HepG2 (cell line): ENCODE results near the gene UPF3A. TPM values are rescaled to one million over a fixed set of nuclear protein-coding genes. Genes with fewer than 3 reads are reported as not detected.

Experiments
- ATAC-seq: fragments of 200-7000 bp; cut with Tn5 transposase; 3 replicates; pipeline ENCODE4 v1.9.1; 2020; ENCODE audit warnings: mild to moderate bottlenecking, moderate library complexity
- BruUV-seq: library from RNA; stranded (reverse); fragments of 400-500 nt; replicated peaks from 2 replicates; lab custom pipeline; 2021; lab: Mats Ljungman, UMichigan
- CTCF ChIA-PET: fragments of 300-600 bp; formaldehyde crosslinking; extraction: SDS; loops from one replicate; lab custom pipeline; 2021; ENCODE audit warnings: low total read pairs, inconsistent platforms, low intra/inter-chr PET ratio; lab: Yijun Ruan, JAX
- POLR2A ChIA-PET: fragments of 350-600 bp; sonication (Branson Sonifier 250); formaldehyde crosslinking; loops from one replicate; lab custom pipeline; 2020; ENCODE audit warnings: antibody characterized with exemption, inconsistent platforms; lab: Yijun Ruan, JAX
- DNase-seq: peaks from one replicate; pipeline ENCODE4 v3.0.0-alpha.2; 2015; ENCODE audit warnings: low spot score
- FAIRE-seq: peaks from 3 replicates; lab custom pipeline; 2011; peaks lifted over from hg19 to GRCh38; lab: Jason Lieb, UNC
- H2AFZ ChIP-seq: one replicate; pipeline ENCODE4 v1.6.1; 2011; ENCODE audit warnings: low read length, inconsistent platforms
- H3K27ac ChIP-seq: fragments of 300-600 bp; 3 replicates; pipeline ENCODE4 v1.8.0; 2011; ENCODE audit warnings: mixed run types, mild to moderate bottlenecking, mixed read lengths, low read length, inconsistent platforms; ENCODE audit not compliant: insufficient read depth; ENCODE audit errors: extremely low read length
- H3K27me3 ChIP-seq, 2 experiments: fragments of 200-600 bp in 1 of 2; 2 replicates in 1 of 2; 3 replicates in 1 of 2; pipeline versions ENCODE4 v1.6.0 to v1.8.0; 2011; ENCODE audit warnings: low read length in 2 of 2, mild to moderate bottlenecking in 2 of 2, moderate library complexity in 2 of 2, inconsistent platforms in 1 of 2; ENCODE audit not compliant: insufficient read depth in 2 of 2, control insufficient read depth in 1 of 2
- H3K36me3 ChIP-seq, 2 experiments: fragments of 200-600 bp in 1 of 2; replicated peaks in 1 of 2; 2 replicates in 1 of 2; 3 replicates in 1 of 2; pipeline versions ENCODE4 v1.5.1 to v1.8.0; 2011; ENCODE audit warnings: low read length in 2 of 2, inconsistent platforms in 1 of 2; ENCODE audit not compliant: insufficient read depth in 2 of 2, control insufficient read depth in 1 of 2
- H3K4me1 ChIP-seq: 2 replicates; pipeline ENCODE4 v1.5.1; 2012; ENCODE audit warnings: low read length, inconsistent platforms; ENCODE audit not compliant: insufficient read depth
- H3K4me2 ChIP-seq: 2 replicates; pipeline ENCODE4 v1.6.0; 2011; ENCODE audit warnings: low read depth, low read length, inconsistent platforms
- H3K4me3 ChIP-seq, 3 experiments: fragments of 200-600 bp in 1 of 3; sonication (generic), shearing (Covaris generic) in 1 of 3; replicated peaks in 1 of 3; 2 replicates each; pipeline ENCODE4 v1.5.1; 2011 to 2016; ENCODE audit warnings: low read length in 3 of 3, inconsistent platforms in 2 of 3, low read depth in 2 of 3, mild to moderate bottlenecking in 2 of 3, control low read depth in 1 of 3, mixed read lengths in 1 of 3; ENCODE audit not compliant: insufficient read depth in 1 of 3
- H3K79me2 ChIP-seq: one replicate; pipeline ENCODE4 v1.6.1; 2011; ENCODE audit warnings: low read length, inconsistent platforms; ENCODE audit not compliant: insufficient read depth
- H3K9ac ChIP-seq: 2 replicates; pipeline ENCODE4 v1.6.0; 2011; ENCODE audit warnings: mild to moderate bottlenecking, low read depth, low read length, inconsistent platforms; ENCODE audit not compliant: insufficient read depth
- H3K9me3 ChIP-seq: 2 replicates; pipeline ENCODE4 v1.5.1; 2012; ENCODE audit warnings: mild to moderate bottlenecking, low read length
- H4K20me1 ChIP-seq: 2 replicates; pipeline ENCODE4 v1.6.0; 2011; ENCODE audit warnings: inconsistent platforms, mild to moderate bottlenecking, low read length, moderate library complexity; ENCODE audit not compliant: insufficient read depth
- CEBPG ChIP-seq: IDR thresholded peaks from 2 replicates; pipeline ENCODE4 v1.6.1; 2016
- GABPA ChIP-seq, 2 experiments: IDR thresholded peaks; 2 replicates each; pipeline ENCODE4 v1.6.1; 2011 to 2016; ENCODE audit warnings: low read depth in 2 of 2, low read length in 1 of 2, missing biosample characterization in 1 of 2, missing genetic modification characterization in 1 of 2
- RBM39 ChIP-seq: fragments of 200-400 bp; formaldehyde crosslinking; IDR thresholded peaks from one replicate; pipeline ENCODE4 v1.6.1; 2018; ENCODE audit warnings: antibody characterized with exemption, mild to moderate bottlenecking, low read depth, low read length; ENCODE audit not compliant: poor library complexity, severe bottlenecking
- SP140L ChIP-seq: sonication (generic); formaldehyde crosslinking; IDR thresholded peaks from 2 replicates; pipeline ENCODE4 v1.4.0; 2020; ENCODE audit warnings: missing genetic modification reagents, borderline replicate concordance
- SRSF4 ChIP-seq: fragments of 200-400 bp; formaldehyde crosslinking; IDR thresholded peaks from one replicate; pipeline ENCODE4 v1.6.1; 2018; ENCODE audit warnings: mild to moderate bottlenecking, low read depth, low read length, moderate library complexity; ENCODE audit not compliant: poor library complexity, severe bottlenecking
- TEAD3 ChIP-seq: optimal IDR thresholded peaks from 2 replicates; pipeline ENCODE3; 2016; ENCODE audit warnings: borderline replicate concordance
- ZBTB8A ChIP-seq: sonication (generic); formaldehyde crosslinking; IDR thresholded peaks from 2 replicates; pipeline ENCODE4 v1.4.0; 2020; ENCODE audit warnings: mild to moderate bottlenecking, low read depth, missing genetic modification reagents, borderline replicate concordance
- ZKSCAN1 ChIP-seq: fragments of 150-350 bp; IDR thresholded peaks from 2 replicates; pipeline ENCODE4 v1.6.1; 2014; ENCODE audit warnings: low read length
- ZKSCAN5 ChIP-seq: sonication (generic); formaldehyde crosslinking; IDR thresholded peaks from 2 replicates; pipeline ENCODE4 v1.5.1; 2020; ENCODE audit warnings: mild to moderate bottlenecking, missing genetic modification reagents
- ZNF101 ChIP-seq: sonication (generic); formaldehyde crosslinking; IDR thresholded peaks from 2 replicates; pipeline ENCODE4 v1.4.0; 2020; ENCODE audit warnings: mild to moderate bottlenecking, low read depth, missing genetic modification reagents, borderline replicate concordance
- ZNF260 ChIP-seq: sonication (generic); formaldehyde crosslinking; IDR thresholded peaks from 2 replicates; pipeline ENCODE4 v1.4.0; 2020; ENCODE audit warnings: missing genetic modification reagents, low read depth, mild to moderate bottlenecking, borderline replicate concordance
- ZNF432 ChIP-seq: sonication (generic); formaldehyde crosslinking; IDR thresholded peaks from 2 replicates; pipeline ENCODE4 v1.5.0; 2020; ENCODE audit warnings: missing genetic modification reagents, mild to moderate bottlenecking, borderline replicate concordance
- ZNF44 ChIP-seq: sonication (generic); formaldehyde crosslinking; IDR thresholded peaks from 2 replicates; pipeline ENCODE4 v1.5.1; 2020; ENCODE audit warnings: mild to moderate bottlenecking, missing genetic modification reagents
- ZNF530 ChIP-seq: sonication (generic); formaldehyde crosslinking; IDR thresholded peaks from 2 replicates; pipeline ENCODE4 v1.5.0; 2020; ENCODE audit warnings: low read depth, mild to moderate bottlenecking, missing genetic modification reagents
- WGBS: methylation state at CpG from one replicate; pipeline ENCODE4 v1.1.6; 2017; ENCODE audit warnings: low lambda C conversion rate; 5-methylcytosine and 5-hydroxymethylcytosine counted together
- in situ Hi-C: cut with HindIII; loops from 2 replicates; pipeline ENCODE4 v1.10.0; 2017; ENCODE audit warnings: low pct_unique_long_range_greater_than_20kb; ENCODE audit not compliant: extremely low pct_ligation_motif_present
- intact Hi-C: fragments of 100-400 bp; cut with micrococcal nuclease; formaldehyde crosslinking; loops from one replicate; pipeline ENCODE4 v1.10.0; 2022; ENCODE audit not compliant: unreplicated experiment
- polyA plus RNA-seq, 8 experiments: library from polyadenylated mRNA; depleted of rRNA in 3 of 8; stranded (reverse) in 7 of 8; unstranded in 1 of 8; fragments of >200 nt; fragmentation: Illumina TruSeq in 4 of 8; extraction: Trizol in 4 of 8; gene quantifications; 2 replicates each; pipeline versions ENCODE4 v1.2.1 to v1.2.3, GENCODE V29; 2011 to 2016; ENCODE audit warnings: low read depth in 4 of 8, missing spikeins in 1 of 8, mixed read lengths in 1 of 8; ENCODE audit not compliant: insufficient read depth in 1 of 8
- total RNA-seq, 5 experiments: library from RNA; depleted of rRNA; stranded (reverse); fragments of >200 nt; fragmentation: Illumina TruSeq; extraction: Trizol; gene quantifications; 2 replicates each; pipeline ENCODE4 v1.2.3, GENCODE V29; 2016; ENCODE audit warnings: low read depth in 1 of 5
- TF ChIP-seq, protein P1 (sequence below): sonication (generic); formaldehyde crosslinking; IDR thresholded peaks from 2 replicates; pipeline ENCODE4 v1.5.0; 2020; ENCODE audit warnings: mild to moderate bottlenecking, missing genetic modification reagents, moderate library complexity
- TF ChIP-seq, protein P2 (sequence below): sonication (generic); IDR thresholded peaks from 2 replicates; pipeline ENCODE4 v1.6.1; 2016; ENCODE audit warnings: low read depth, borderline replicate concordance

UPF3A gene
- total and polyA plus RNA-seq, 2 of the 13 experiments (the other 11 are each of a cell fraction or from before 2014, with no cell fraction given): 60.2 to 63.8 TPM

DNA sequence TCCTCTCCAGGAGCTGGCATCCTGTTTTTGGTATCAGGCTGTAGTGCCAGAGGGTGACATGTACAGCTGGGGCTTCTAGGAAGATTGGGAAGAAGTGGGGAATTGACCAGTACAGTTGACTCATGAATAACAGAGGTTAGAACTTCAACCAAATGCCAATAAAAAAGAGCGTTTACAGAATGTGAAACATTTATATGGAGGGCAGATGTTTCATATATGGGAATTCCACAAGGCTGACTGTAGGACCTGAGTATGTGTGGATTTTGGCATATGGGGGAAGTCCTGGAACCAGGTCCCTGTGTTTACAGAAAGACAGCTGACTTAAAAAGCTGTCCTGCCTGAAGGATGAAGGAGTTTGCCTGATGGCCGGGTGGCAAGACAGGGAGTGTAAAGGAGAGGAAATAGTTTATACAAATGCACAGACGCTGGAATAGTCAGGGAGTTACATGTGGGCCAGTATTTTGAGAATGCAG, 38.1 kb downstream of the UPF3A start:
- intact Hi-C loops (no loop called here), in situ Hi-C loops (no loop called here)
- FAIRE-seq: no peak
- Histone ChIP-seq H3K27me3 (no peaks in the 10 kb centered on the region), H3K4me2 (no peak overlapping the region), H3K36me3 (peaks cover 10 to 32% of the 10 kb centered on the region in 2 experiments), H2AFZ (no peak overlapping the region), H3K27ac (no peak overlapping the region), H4K20me1 (no peaks in the 10 kb centered on the region), H3K4me1 (peaks cover 52% of the 10 kb centered on the region), H3K9me3 (no peaks in the 10 kb centered on the region), H3K9ac (no peak overlapping the region), H3K4me3 (no peak overlapping the region), H3K79me2 (peaks cover 54% of the 10 kb centered on the region)
- CTCF ChIA-PET: no interaction called here
- TF ChIP-seq ZNF530 (CRISPR knock-in tag): no peak
- no peak for TF ChIP-seq ZKSCAN1
- TF ChIP-seq ZKSCAN5 (CRISPR knock-in tag): no peak
- TF ChIP-seq SRSF4: no peak
- WGBS: 97% methylated on average over 3 of the region's 3 CpGs
- POLR2A ChIA-PET: interaction anchor here (1.2 kb wide), 1 partner anchor 38 kb away, joined by 3 read pairs; the partner anchor contains the start of gene UPF3A
- no peak for DNase-seq
- no TSS peak for BruUV-seq
- no peak for ATAC-seq

DNA sequence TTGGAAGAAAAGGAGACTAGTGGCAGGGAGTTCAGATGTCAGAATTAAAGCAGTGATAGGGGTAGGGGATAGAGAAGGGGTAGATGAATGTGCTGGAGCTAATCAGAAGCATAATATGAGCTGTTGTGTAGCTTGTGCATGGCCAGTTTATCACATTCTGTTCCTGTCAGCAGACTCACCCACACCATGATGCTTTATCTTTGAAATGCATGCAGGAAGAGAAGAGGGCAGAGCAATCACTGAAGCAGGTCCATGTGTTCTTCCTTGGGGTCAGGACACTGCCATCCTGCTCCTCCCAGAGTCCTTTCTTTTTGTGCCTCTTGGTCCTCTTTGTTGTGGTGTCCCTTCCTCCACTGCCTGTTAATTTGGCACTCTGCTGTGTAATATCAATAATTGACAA, 38.7 kb downstream of the UPF3A start:
- Histone ChIP-seq H3K79me2 (peaks cover 50% of the 10 kb centered on the region), H3K27me3 (no peaks in the 10 kb centered on the region), H3K4me2 (no peak overlapping the region), H3K9ac (no peak overlapping the region), H3K4me1 (peaks cover 51% of the 10 kb centered on the region), H3K9me3 (no peaks in the 10 kb centered on the region), H2AFZ (no peak overlapping the region), H3K27ac (no peak overlapping the region), H3K36me3 (peaks cover 15 to 38% of the 10 kb centered on the region in 2 experiments), H3K4me3 (no peak overlapping the region), H4K20me1 (no peaks in the 10 kb centered on the region)
- in situ Hi-C loops: no loop called here
- CTCF ChIA-PET: no interaction called here
- FAIRE-seq (no peak), DNase-seq (no peak), ATAC-seq (no peak)
- POLR2A ChIA-PET: interaction anchor here (1.2 kb wide), 1 partner anchor 38 kb away, joined by 3 read pairs; the partner anchor contains the start of gene UPF3A
- no TSS peak for BruUV-seq
- intact Hi-C loops: no loop called here
- no peak for TF ChIP-seq ZBTB8A (CRISPR knock-in tag)
- no peak for TF ChIP-seq RBM39
- no peak for TF ChIP-seq ZNF44 (CRISPR knock-in tag)
- no peak for TF ChIP-seq CEBPG
- TF ChIP-seq, protein P1, sequence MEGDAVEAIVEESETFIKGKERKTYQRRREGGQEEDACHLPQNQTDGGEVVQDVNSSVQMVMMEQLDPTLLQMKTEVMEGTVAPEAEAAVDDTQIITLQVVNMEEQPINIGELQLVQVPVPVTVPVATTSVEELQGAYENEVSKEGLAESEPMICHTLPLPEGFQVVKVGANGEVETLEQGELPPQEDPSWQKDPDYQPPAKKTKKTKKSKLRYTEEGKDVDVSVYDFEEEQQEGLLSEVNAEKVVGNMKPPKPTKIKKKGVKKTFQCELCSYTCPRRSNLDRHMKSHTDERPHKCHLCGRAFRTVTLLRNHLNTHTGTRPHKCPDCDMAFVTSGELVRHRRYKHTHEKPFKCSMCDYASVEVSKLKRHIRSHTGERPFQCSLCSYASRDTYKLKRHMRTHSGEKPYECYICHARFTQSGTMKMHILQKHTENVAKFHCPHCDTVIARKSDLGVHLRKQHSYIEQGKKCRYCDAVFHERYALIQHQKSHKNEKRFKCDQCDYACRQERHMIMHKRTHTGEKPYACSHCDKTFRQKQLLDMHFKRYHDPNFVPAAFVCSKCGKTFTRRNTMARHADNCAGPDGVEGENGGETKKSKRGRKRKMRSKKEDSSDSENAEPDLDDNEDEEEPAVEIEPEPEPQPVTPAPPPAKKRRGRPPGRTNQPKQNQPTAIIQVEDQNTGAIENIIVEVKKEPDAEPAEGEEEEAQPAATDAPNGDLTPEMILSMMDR: no peak
- no peak for TF ChIP-seq SP140L (CRISPR knock-in tag)
- TF ChIP-seq, protein P2, sequence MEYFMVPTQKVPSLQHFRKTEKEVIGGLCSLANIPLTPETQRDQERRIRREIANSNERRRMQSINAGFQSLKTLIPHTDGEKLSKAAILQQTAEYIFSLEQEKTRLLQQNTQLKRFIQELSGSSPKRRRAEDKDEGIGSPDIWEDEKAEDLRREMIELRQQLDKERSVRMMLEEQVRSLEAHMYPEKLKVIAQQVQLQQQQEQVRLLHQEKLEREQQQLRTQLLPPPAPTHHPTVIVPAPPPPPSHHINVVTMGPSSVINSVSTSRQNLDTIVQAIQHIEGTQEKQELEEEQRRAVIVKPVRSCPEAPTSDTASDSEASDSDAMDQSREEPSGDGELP: no peak
- no peak for TF ChIP-seq ZNF260 (CRISPR knock-in tag)
- TF ChIP-seq ZNF101 (CRISPR knock-in tag): no peak
- TF ChIP-seq TEAD3 (CRISPR knock-in tag): no peak
- TF ChIP-seq GABPA (IDR thresholded peaks at IDR 0.05; ENCODE audit: low read depth, low read length): no peak
- no peak for TF ChIP-seq GABPA (CRISPR knock-in tag; IDR thresholded peaks at IDR 0.05; ENCODE audit: low read depth)
- no peak for TF ChIP-seq ZNF432 (CRISPR knock-in tag)
